ENCODE results near the gene MESD. TPM values are rescaled to one million over a fixed set of nuclear protein-coding genes. Genes with fewer than 3 reads are reported as not detected.
A peak's percentile ranks its signal among the peaks of the same experiment; 100 is the strongest.

Gene MESD
- total and polyA plus RNA-seq, 2 of the 4 experiments (the other 2 are of a cell fraction), result 10.0 to 14.0 TPM

DNA sequence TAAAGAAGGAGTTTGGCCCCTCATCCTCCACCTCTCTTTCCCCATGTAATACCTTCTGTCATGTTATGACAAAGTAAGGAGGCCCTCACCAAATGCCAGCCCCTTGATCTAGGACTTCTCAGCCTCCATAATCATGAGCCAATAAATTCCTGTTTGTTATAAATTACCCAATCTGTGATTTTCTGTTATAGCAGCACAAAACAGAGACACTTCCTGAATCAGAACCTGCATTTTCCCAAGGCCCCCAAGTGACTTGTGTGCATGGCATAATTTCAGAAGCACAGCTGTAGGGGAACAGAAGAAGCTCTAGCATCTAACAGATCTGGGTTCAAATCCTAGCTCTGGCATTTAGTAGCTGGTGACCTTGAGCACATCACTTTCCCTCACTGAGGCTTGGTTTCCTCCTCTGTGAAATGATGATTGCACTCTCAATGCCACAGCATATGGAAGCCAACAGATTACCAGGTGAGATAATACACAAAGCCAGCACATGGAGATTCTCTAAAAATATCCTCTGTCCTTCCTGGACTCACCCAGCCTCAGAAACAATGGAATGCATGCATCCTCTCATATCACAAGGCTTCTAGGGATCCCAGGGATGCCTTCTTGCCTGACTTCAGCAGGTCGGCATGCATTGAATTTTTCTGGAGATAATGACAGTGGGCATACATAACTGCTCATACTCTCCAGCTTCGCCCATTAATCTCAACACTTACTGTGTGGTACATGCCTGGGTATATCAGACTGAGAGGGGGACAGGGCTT is 37.4 kb upstream of the MESD start:
- ATAC-seq (ENCODE audit: low read depth), result peak; percentile 53
- Histone ChIP-seq H3K9me1 (ENCODE audit: insufficient read depth, low read length) (peaks cover 15% of the 10 kb centered on the region), H2BK20ac (ENCODE audit: low read depth, low read length) (no peak overlapping the region), H3K14ac (replicated peaks; ENCODE audit: low read depth, low read length) (no peak overlapping the region), H3K56ac (ENCODE audit: extremely low read depth, insufficient read depth, low read length) (no peak overlapping the region), H3K9ac (ENCODE audit: low read depth, low read length) (no peak overlapping the region), H3K18ac (ENCODE audit: low read depth, low read length) (no peak overlapping the region), H3K4me2 (ENCODE audit: low read depth, low read length) (no peak overlapping the region), H2AFZ (replicated peaks; ENCODE audit: low read length, poor library complexity) (no peak overlapping the region), H3K27ac (ENCODE audit: insufficient read depth, low read length) (no peak overlapping the region), H2AK9ac (replicated peaks; ENCODE audit: low read depth, low read length, poor library complexity) (no peak overlapping the region), H2BK120ac (ENCODE audit: low read depth, low read length) (no peak overlapping the region), H3K23ac (ENCODE audit: low read depth, low read length) (no peak overlapping the region), H4K5ac (ENCODE audit: low read depth, low read length) (no peak overlapping the region), H3K36me3 (ENCODE audit: control insufficient read depth, insufficient read depth, low read length) (no peaks in the 10 kb centered on the region), H3K4me1 (ENCODE audit: control insufficient read depth, insufficient read depth, low read length) (peaks cover 12% of the 10 kb centered on the region), H2AK5ac (ENCODE audit: low read depth, low read length) (no peak overlapping the region), H3K4ac (ENCODE audit: low read depth, low read length) (no peak overlapping the region), H4K91ac (ENCODE audit: insufficient read depth, low read depth, low read length) (no peak overlapping the region), H2BK5ac (ENCODE audit: low read depth, low read length, poor library complexity, severe bottlenecking) (no peak overlapping the region), H4K8ac (ENCODE audit: low read depth in 2 of 2, low read length in 2 of 2) (no peak overlapping the region), H3K27me3 (ENCODE audit: control insufficient read depth, insufficient read depth, low read length) (no peaks in the 10 kb centered on the region), H3K79me1 (ENCODE audit: low read depth in 1 of 2, low read length in 2 of 2) (peaks cover 4 to 5% of the 10 kb centered on the region in 2 experiments; a peak in 2 of 4 replicates), H2BK15ac (ENCODE audit: low read depth, low read length) (no peak overlapping the region), H3K9me3 (ENCODE audit: control insufficient read depth, insufficient read depth, low read length) (peaks cover 5% of the 10 kb centered on the region), H3K4me3 (ENCODE audit: insufficient read depth, low read depth, low read length) (no peak overlapping the region), H4K20me1 (ENCODE audit: insufficient read depth, low read length) (no peaks in the 10 kb centered on the region)
- in situ Hi-C loops (cut with MboI; ENCODE audit: low sequenced_read_pairs) (no loop called here), dilution Hi-C loops (cut with HindIII; ENCODE audit: low sequenced_read_pairs, unreplicated experiment) (no loop called here), intact Hi-C loops (cut with micrococcal nuclease) (no loop called here)
- POLR2A ChIA-PET (ENCODE audit: unreplicated experiment), result no interaction called here
- no TSS peak for BruUV-seq (replicated peaks)
- CTCF ChIA-PET, result no interaction called here
- DNase-seq, result peak; percentile 24
- WGBS, 2 experiments (ENCODE audit: extremely low coverage in 2 of 2, insufficient read length in 1 of 2), result no CpG with 5 or more reads among the region's 2 CpGs
- TF ChIP-seq USF2 (IDR thresholded peaks at IDR 0.05; ENCODE audit: low read depth, low read length), result no peak
- TF ChIP-seq POLR2A (IDR thresholded peaks at IDR 0.05; ENCODE audit: low read depth, low read length), result no peak
- TF ChIP-seq ELK1 (IDR thresholded peaks at IDR 0.05; ENCODE audit: borderline replicate concordance, low read depth, low read length), result no peak
- no peak for TF ChIP-seq RCOR1 (IDR thresholded peaks at IDR 0.05; ENCODE audit: insufficient replicate concordance, low read length)
- TF ChIP-seq MXI1 (IDR thresholded peaks at IDR 0.05; ENCODE audit: borderline replicate concordance, low read depth, low read length), result no peak
- TF ChIP-seq BHLHE40 (IDR thresholded peaks at IDR 0.05; ENCODE audit: low read depth, low read length), result no peak
- TF ChIP-seq CEBPB (IDR thresholded peaks at IDR 0.05; ENCODE audit: low read depth, low read length), result no peak
- TF ChIP-seq MAZ (IDR thresholded peaks at IDR 0.05; ENCODE audit: borderline replicate concordance, low read depth, low read length), result no peak

All from IMR-90 (cell line).